GM23338 (cell line): ENCODE measurements around the gene SLC19A2.

Experiments
- CREB1 ChIP-seq: fragments of 250-450 bp; sonication (Bioruptor Pico); IDR thresholded peaks from 2 replicates; pipeline ENCODE4 v1.5.0; 2020; ENCODE audit warnings: low read depth, mild to moderate bottlenecking, moderate library complexity
- CTCF ChIP-seq, 2 experiments: fragments of 200-600 bp in 1 of 2; sonication (generic) in 1 of 2; conservative IDR thresholded peaks; 2 replicates each; pipeline versions ENCODE4 v1.5.1 to v1.6.1; 2016 to 2017; ENCODE audit warnings: antibody characterized with exemption in 2 of 2, low read depth in 2 of 2, mild to moderate bottlenecking in 2 of 2, moderate library complexity in 1 of 2
- EZH2 ChIP-seq: fragments of 200-600 bp; sonication (generic); IDR thresholded peaks from one replicate; pipeline ENCODE4 v1.8.0; 2017; ENCODE audit warnings: antibody characterized with exemption, mild to moderate bottlenecking, low read depth; ENCODE audit not compliant: unreplicated experiment
- EZH2phosphoT487 ChIP-seq: fragments of 200-600 bp; sonication (generic); IDR thresholded peaks from one replicate; pipeline ENCODE4 v1.8.1; 2018; ENCODE audit warnings: antibody characterized with exemption; ENCODE audit not compliant: unreplicated experiment
- JUNB ChIP-seq: IDR thresholded peaks from one replicate; pipeline ENCODE4 v1.6.1; 2016; ENCODE audit warnings: antibody characterized with exemption; ENCODE audit not compliant: unreplicated experiment
- POLR2AphosphoS5 ChIP-seq: IDR thresholded peaks from 2 replicates; pipeline ENCODE4 v1.6.1; 2016; ENCODE audit warnings: antibody characterized with exemption, low read depth
- REST ChIP-seq: IDR thresholded peaks from one replicate; pipeline ENCODE4 v1.6.1; 2018; ENCODE audit warnings: antibody characterized with exemption; ENCODE audit not compliant: unreplicated experiment
- STAT1 ChIP-seq: IDR thresholded peaks from one replicate; pipeline ENCODE4 v1.6.1; 2016; ENCODE audit warnings: antibody characterized with exemption; ENCODE audit not compliant: unreplicated experiment

- no peak for TF ChIP-seq CTCF (conservative IDR thresholded peaks at IDR 0.05; ENCODE audit: low read depth in 2 of 2)
- TF ChIP-seq REST: no peak
- no peak for TF ChIP-seq POLR2AphosphoS5
- TF ChIP-seq CREB1: no peak
- no peak for TF ChIP-seq EZH2
- TF ChIP-seq EZH2phosphoT487: no peak
- no peak for TF ChIP-seq JUNB
- TF ChIP-seq STAT1: no peak
Measured at GRCh38 chr1:169457443-169457842, 28.3 kb downstream of the SLC19A2 start.
